HEK293 (cell line): ENCODE measurements around the gene RBM10.

ENCODE experiments used
- BCL11A ChIP-seq: fragments of 450-650 bp; formaldehyde crosslinking; IDR thresholded peaks from 2 replicates; pipeline ENCODE4 v1.5.1; 2016; ENCODE audit warnings: low read depth, missing biosample characterization, missing genetic modification characterization
- CTCF ChIP-seq: fragments of 450-650 bp; formaldehyde crosslinking; IDR thresholded peaks from 2 replicates; pipeline ENCODE4 v1.5.1; 2016; ENCODE audit warnings: missing biosample characterization, missing genetic modification characterization
- EGR2 ChIP-seq: fragments of 450-650 bp; formaldehyde crosslinking; IDR thresholded peaks from 2 replicates; pipeline ENCODE4 v1.5.1; 2016; ENCODE audit warnings: low read depth, missing biosample characterization, missing genetic modification characterization
- GLI2 ChIP-seq: fragments of 450-650 bp; formaldehyde crosslinking; IDR thresholded peaks from 2 replicates; pipeline ENCODE4; 2017; ENCODE audit warnings: missing biosample characterization, missing genetic modification characterization, low read depth, borderline replicate concordance
- KLF7 ChIP-seq: fragments of 450-650 bp; formaldehyde crosslinking; IDR thresholded peaks from 2 replicates; pipeline ENCODE4 v1.5.1; 2016; ENCODE audit warnings: missing biosample characterization, missing genetic modification characterization, borderline replicate concordance
- KLF8 ChIP-seq: fragments of 450-650 bp; formaldehyde crosslinking; IDR thresholded peaks from 2 replicates; pipeline ENCODE4 v1.5.1; 2016; ENCODE audit warnings: missing biosample characterization, missing genetic modification characterization
- KLF9 ChIP-seq: fragments of 450-650 bp; formaldehyde crosslinking; IDR thresholded peaks from 2 replicates; pipeline ENCODE4 v1.5.1; 2016; ENCODE audit warnings: missing biosample characterization, missing genetic modification characterization, low read depth
- OSR2 ChIP-seq: fragments of 450-650 bp; formaldehyde crosslinking; IDR thresholded peaks from 2 replicates; pipeline ENCODE4 v1.5.1; 2016; ENCODE audit warnings: missing biosample characterization, missing genetic modification characterization
- PRDM10 ChIP-seq: fragments of 450-650 bp; formaldehyde crosslinking; IDR thresholded peaks from 2 replicates; pipeline ENCODE4 v1.5.1; 2016; ENCODE audit warnings: missing biosample characterization, missing genetic modification characterization
- TCF7L2 ChIP-seq: IDR thresholded peaks from 2 replicates; pipeline ENCODE4 v1.6.1; 2011; ENCODE audit warnings: low read depth, mild to moderate bottlenecking, inconsistent platforms, low read length, moderate library complexity, borderline replicate concordance
- YY1 ChIP-seq: fragments of 450-650 bp; formaldehyde crosslinking; IDR thresholded peaks from 2 replicates; pipeline ENCODE4 v1.5.1; 2018; ENCODE audit warnings: missing biosample characterization, missing genetic modification characterization
- ZBTB10 ChIP-seq: fragments of 450-650 bp; formaldehyde crosslinking; IDR thresholded peaks from 2 replicates; pipeline ENCODE4 v1.5.1; 2016; ENCODE audit warnings: missing biosample characterization, missing genetic modification characterization
- ZBTB48 ChIP-seq: fragments of 450-650 bp; formaldehyde crosslinking; IDR thresholded peaks from 2 replicates; pipeline ENCODE4 v1.5.1; 2016; ENCODE audit warnings: missing biosample characterization, missing genetic modification characterization
- ZFHX2 ChIP-seq: fragments of 450-650 bp; formaldehyde crosslinking; conservative IDR thresholded peaks from 2 replicates; pipeline ENCODE4 v1.5.1; 2016; ENCODE audit warnings: missing biosample characterization, missing genetic modification characterization
- ZIC2 ChIP-seq: fragments of 450-650 bp; formaldehyde crosslinking; IDR thresholded peaks from 2 replicates; pipeline ENCODE4 v1.5.1; 2016; ENCODE audit warnings: missing biosample characterization, missing genetic modification characterization
- ZNF184 ChIP-seq: fragments of 450-650 bp; IDR thresholded peaks from 2 replicates; pipeline ENCODE4 v1.5.1; 2018; ENCODE audit warnings: missing biosample characterization, mild to moderate bottlenecking, missing genetic modification characterization
- ZNF23 ChIP-seq: fragments of 450-650 bp; formaldehyde crosslinking; IDR thresholded peaks from 2 replicates; pipeline ENCODE4 v1.5.1; 2016; ENCODE audit warnings: missing biosample characterization, missing genetic modification characterization, borderline replicate concordance
- ZNF280C ChIP-seq: fragments of 450-650 bp; formaldehyde crosslinking; IDR thresholded peaks from 2 replicates; pipeline ENCODE4 v1.5.1; 2016; ENCODE audit warnings: missing biosample characterization, missing genetic modification characterization
- ZNF311 ChIP-seq: fragments of 450-650 bp; formaldehyde crosslinking; IDR thresholded peaks from 2 replicates; pipeline ENCODE4 v1.5.1; 2017; ENCODE audit warnings: missing biosample characterization, missing genetic modification characterization, borderline replicate concordance
- ZNF354C ChIP-seq: fragments of 450-650 bp; formaldehyde crosslinking; IDR thresholded peaks from 2 replicates; pipeline ENCODE4 v1.5.1; 2016; ENCODE audit warnings: missing biosample characterization, missing genetic modification characterization, low read depth, borderline replicate concordance
- ZNF37A ChIP-seq: fragments of 450-650 bp; IDR thresholded peaks from 2 replicates; pipeline ENCODE4 v1.5.1; 2018; ENCODE audit warnings: missing biosample characterization, missing genetic modification characterization
- ZNF433 ChIP-seq: fragments of 450-650 bp; formaldehyde crosslinking; IDR thresholded peaks from 2 replicates; pipeline ENCODE4 v1.5.1; 2016; ENCODE audit warnings: missing biosample characterization, missing genetic modification characterization, low read depth
- ZNF555 ChIP-seq: fragments of 450-650 bp; formaldehyde crosslinking; conservative IDR thresholded peaks from 2 replicates; pipeline ENCODE4 v1.5.1; 2017; ENCODE audit warnings: missing biosample characterization, mild to moderate bottlenecking, missing genetic modification characterization, inconsistent platforms
- ZNF585B ChIP-seq: fragments of 450-650 bp; formaldehyde crosslinking; IDR thresholded peaks from 2 replicates; pipeline ENCODE4 v1.5.1; 2016; ENCODE audit warnings: missing biosample characterization, missing genetic modification characterization
- ZNF600 ChIP-seq: fragments of 450-650 bp; formaldehyde crosslinking; IDR thresholded peaks from 2 replicates; pipeline ENCODE4 v1.5.1; 2016; ENCODE audit warnings: missing biosample characterization, missing genetic modification characterization
- ZNF610 ChIP-seq: fragments of 450-650 bp; formaldehyde crosslinking; IDR thresholded peaks from 2 replicates; pipeline ENCODE4 v1.5.1; 2016; ENCODE audit warnings: missing biosample characterization, missing genetic modification characterization, borderline replicate concordance
- ZNF830 ChIP-seq: fragments of 450-650 bp; IDR thresholded peaks from 2 replicates; pipeline ENCODE4 v1.5.0; 2018; ENCODE audit warnings: missing biosample characterization, missing genetic modification characterization, low read depth, mild to moderate bottlenecking, moderate library complexity
- ZSCAN23 ChIP-seq: fragments of 450-650 bp; formaldehyde crosslinking; IDR thresholded peaks from 2 replicates; pipeline ENCODE4 v1.5.1; 2016; ENCODE audit warnings: missing biosample characterization, missing genetic modification characterization
- ZSCAN5A ChIP-seq: fragments of 450-650 bp; formaldehyde crosslinking; IDR thresholded peaks from 2 replicates; pipeline ENCODE4 v1.5.1; 2016; ENCODE audit warnings: missing biosample characterization, missing genetic modification characterization

RBM10 gene

GRCh38 chrX:47233333-47234113 lies 88.5 kb downstream of the RBM10 start (continued):
- TF ChIP-seq ZNF600 (tag by site-specific recombination) (peak; percentile 95), ZNF37A (tag by site-specific recombination) (no peak), ZNF830 (tag by site-specific recombination) (no peak), OSR2 (tag by site-specific recombination) (no peak), ZSCAN23 (tag by site-specific recombination) (no peak), KLF8 (tag by site-specific recombination) (peak; percentile 69; the same call in 1 of the 2 replicates), ZNF433 (no peak), ZNF555 (no peak), ZNF23 (tag by site-specific recombination) (no peak), ZBTB10 (tag by site-specific recombination) (peak; percentile 99), ZNF311 (tag by site-specific recombination) (no peak), BCL11A (tag by site-specific recombination) (no peak), ZBTB48 (no peak), CTCF (tag by site-specific recombination) (no peak), PRDM10 (tag by site-specific recombination) (peak; percentile 80), KLF9 (tag by site-specific recombination) (peak; percentile 81), KLF7 (tag by site-specific recombination) (no peak), YY1 (no peak), ZNF610 (tag by site-specific recombination) (no peak), ZNF280C (tag by site-specific recombination) (no peak), ZFHX2 (tag by site-specific recombination) (peak; percentile 98), TCF7L2 (no peak), ZNF354C (tag by site-specific recombination) (no peak), EGR2 (tag by site-specific recombination) (peak; percentile 98), ZIC2 (no peak), ZNF184 (tag by site-specific recombination) (no peak), ZSCAN5A (tag by site-specific recombination) (no peak), ZNF585B (tag by site-specific recombination) (no peak), GLI2 (tag by site-specific recombination) (no peak)
